MV-4-11 (cell line): ENCODE results near the gene FANCD2OS.
"Not testable (repeated sequence)": the region's sequence is repeated elsewhere in the genome, so short reads cannot be mapped to it uniquely, and the experiment has no call there.

Experiments
- DNase-seq: peaks from one replicate; lab custom pipeline; 2025; lab: John Stamatoyannopoulos, UW

FANCD2OS gene

DNA sequence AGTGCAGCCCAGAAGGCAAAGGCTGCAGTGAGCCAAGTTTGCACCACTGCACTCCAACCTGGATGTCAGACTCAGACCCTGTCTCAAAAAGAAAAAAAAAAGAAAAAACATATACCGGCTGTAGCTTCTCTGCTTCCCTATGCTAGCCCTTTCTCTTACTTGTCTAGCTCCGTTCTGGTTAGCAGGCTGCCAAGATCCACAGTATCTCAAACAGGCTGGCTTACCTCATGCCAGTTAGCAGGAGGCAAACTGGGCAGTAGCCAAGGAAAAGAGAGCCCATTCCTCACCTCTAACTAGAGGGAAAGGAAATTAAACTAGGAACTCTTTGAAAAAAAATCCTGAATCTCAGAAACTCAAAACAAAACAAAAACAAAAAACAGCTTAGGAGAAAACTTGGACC lies 16.7 kb downstream of the FANCD2OS start:
- DNase-seq, result not testable (repeated sequence)

DNA sequence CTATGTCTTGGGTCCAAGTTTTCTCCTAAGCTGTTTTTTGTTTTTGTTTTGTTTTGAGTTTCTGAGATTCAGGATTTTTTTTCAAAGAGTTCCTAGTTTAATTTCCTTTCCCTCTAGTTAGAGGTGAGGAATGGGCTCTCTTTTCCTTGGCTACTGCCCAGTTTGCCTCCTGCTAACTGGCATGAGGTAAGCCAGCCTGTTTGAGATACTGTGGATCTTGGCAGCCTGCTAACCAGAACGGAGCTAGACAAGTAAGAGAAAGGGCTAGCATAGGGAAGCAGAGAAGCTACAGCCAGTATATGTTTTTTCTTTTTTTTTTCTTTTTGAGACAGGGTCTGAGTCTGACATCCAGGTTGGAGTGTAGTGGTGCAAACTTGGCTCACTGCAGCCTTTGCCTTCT lies 17.3 kb downstream of the FANCD2OS start:
- not testable (repeated sequence) for DNase-seq

DNA sequence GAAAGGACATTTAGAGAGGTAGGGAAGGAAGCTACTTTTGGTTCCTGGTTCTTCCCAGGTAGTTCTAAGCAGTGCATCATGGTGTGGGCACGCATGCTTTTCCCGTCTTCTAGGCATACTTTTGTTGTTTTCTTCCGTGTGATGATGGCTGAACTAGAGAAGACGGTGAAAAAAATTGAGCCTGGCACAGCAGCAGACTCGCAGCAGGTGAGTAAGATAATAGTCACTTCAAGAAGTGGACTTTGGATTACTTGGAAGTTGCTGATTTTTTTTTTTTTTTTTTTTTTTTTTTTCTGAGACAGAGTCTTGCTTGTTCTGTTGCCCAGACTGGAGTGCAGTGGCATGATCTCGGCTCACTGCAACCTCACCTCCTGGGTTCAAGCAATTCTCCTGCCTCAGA lies 17.9 kb downstream of the FANCD2OS start:
- DNase-seq, result no peak

DNA sequence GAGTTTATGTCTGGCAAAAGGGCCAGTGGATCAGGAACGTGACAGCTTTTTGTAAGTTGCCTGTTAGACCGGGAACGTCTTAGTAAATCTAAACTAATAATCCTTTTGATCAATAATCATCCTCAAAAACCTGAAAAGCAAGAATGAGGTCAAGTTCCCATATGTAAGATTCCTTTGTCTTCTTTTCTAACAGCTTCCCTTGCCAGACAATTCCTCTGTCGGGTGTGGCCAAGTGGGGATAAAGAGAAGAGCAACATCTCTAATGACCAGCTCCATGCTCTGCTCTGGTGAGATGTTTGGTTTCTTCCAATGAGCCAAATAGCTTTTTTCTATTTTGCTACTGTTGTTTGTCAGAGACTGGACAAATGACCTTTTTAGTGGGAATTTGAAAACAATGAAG lies 19.8 kb downstream of the FANCD2OS start:
- DNase-seq, result no peak

DNA sequence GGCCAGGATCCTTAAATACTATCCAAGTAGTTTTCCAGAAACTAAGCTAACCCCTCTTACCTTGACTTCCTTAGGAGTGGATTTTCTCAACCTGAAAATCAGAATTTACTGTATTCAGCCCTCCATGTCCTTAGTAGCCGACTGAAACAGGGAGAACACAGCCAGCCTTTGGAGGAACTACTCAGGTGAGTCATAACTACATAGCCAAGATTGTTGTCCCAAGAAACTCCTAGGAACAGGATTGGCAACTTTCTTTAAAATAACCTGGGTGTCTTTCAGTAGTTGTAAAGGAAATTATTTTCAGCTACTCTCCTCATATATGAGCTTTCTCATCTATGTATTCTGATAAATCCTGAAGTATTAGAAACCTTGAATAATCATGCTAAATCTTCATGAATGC lies 22.3 kb downstream of the FANCD2OS start:
- DNase-seq, result no peak

DNA sequence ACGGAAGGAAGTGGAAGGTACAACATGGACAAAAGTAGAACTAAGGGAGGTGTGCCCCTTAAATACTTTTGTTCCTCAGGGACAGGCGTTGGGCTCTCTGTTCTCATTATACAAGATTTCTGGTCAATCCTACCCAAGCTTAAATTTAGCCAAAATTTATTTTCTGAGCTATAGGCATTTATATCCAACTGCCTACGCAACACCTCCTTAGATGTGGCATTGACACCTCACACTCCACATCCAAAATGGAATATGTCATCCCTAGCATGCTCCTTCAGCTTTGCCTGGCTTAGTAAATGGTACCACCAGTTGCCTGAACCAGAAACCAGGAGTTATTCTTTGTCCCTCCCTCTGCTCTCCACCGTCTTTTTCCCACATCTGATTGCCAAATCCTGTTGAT lies 26.2 kb downstream of the FANCD2OS start:
- no peak for DNase-seq

DNA sequence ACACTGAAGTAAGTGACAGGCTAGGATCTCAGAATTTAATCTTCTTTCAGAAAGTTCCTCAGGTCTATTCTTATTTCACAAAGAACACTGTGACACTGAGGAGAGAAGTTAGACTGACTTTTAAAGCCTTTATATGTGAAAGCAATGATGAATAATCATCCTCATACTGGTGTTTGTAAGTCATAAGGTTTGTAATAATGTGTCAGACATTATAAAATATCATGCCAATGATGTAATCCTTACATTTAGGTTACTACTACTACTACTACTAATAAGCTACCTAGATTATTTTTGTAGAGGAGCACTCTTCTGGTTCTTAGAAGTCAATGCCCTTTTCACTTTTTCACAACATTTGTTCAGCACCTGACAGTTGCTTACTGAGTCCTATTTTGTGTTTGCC lies 33.4 kb downstream of the FANCD2OS start:
- no peak for DNase-seq

DNA sequence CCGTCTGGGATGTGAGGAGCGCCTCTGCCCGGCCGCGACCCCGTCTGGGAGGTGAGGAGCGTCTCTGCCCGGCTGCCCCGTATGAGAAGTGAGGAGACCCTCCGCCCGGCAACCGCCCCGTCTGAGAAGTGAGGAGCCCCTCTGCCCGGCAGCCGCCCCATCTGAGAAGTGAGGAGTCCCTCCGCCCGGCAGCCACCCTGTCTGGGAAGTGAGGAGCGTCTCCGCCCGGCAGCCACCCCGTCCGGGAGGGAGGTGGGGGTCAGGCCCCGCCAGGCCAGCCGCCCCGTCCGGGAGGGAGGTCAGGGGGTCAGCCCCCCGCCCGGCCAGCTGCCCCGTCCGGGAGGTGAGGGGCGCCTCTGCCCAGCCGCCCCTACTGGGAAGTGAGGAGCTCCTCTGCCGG lies 38.0 kb downstream of the FANCD2OS start:
- DNase-seq, result not testable (repeated sequence)

DNA sequence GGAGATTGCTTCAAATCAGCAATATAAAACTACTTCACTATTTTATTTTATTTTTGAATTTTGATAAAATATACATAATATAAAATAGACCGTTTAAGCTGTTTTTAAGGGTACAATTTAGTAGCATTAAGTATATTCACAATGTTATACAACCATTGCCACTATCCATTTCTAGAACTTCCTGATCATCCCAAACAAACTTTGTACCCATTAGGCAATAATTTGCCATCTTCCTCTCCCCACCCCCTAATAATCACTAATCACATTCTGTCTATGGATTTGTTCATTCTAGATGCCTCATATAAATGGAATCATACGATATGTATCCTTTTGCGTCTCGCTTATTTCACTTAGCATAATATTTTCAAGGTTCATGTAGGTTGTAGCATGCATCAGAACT lies 53.0 kb downstream of the FANCD2OS start:
- DNase-seq, result no peak
